Sigmoid colon (tissue), 7 donors: ENCODE measurements around the gene PRKAG2. TPM values are rescaled to one million over a fixed set of nuclear protein-coding genes. Genes with fewer than 3 reads are reported as not detected.

Experiments used
- DNase-seq: peaks from one replicate; pipeline ENCODE4 v3.0.0-alpha.2; 2019
- H3K27ac ChIP-seq, 4 donors: fragments of 200-600 bp; sonication (generic); one replicate each; pipeline ENCODE4 v1.5.1; 2016 to 2019; ENCODE audit warnings: mild to moderate bottlenecking in 1 of 4
- H3K27me3 ChIP-seq, 3 donors: fragments of 200-600 bp; sonication (generic); one replicate each; pipeline ENCODE4 v1.5.1; 2019; ENCODE audit warnings: mild to moderate bottlenecking in 1 of 3
- H3K36me3 ChIP-seq, 4 donors: fragments of 200-600 bp; sonication (generic); one replicate each; pipeline ENCODE4 v1.5.1; 2016 to 2019
- H3K4me1 ChIP-seq, 4 donors: fragments of 200-600 bp; sonication (generic); one replicate each; pipeline ENCODE4 v1.5.1; 2017 to 2019
- H3K4me3 ChIP-seq, 4 donors: fragments of 200-600 bp; sonication (generic); one replicate each; pipeline ENCODE4 v1.5.1; 2017 to 2019; ENCODE audit warnings: mild to moderate bottlenecking in 2 of 4, moderate library complexity in 1 of 4
- H3K9me3 ChIP-seq, 4 donors: fragments of 200-600 bp in 3 of 4; sonication (generic) in 3 of 4; one replicate each; pipeline versions ENCODE4 v1.5.1 to v1.6.1; 2013 to 2019
- EP300 ChIP-seq, 4 donors: sonication (generic); formaldehyde crosslinking; IDR thresholded peaks; one replicate each; pipeline ENCODE4 v1.6.1; 2017; ENCODE audit warnings: antibody characterized with exemption in 4 of 4
- POLR2A ChIP-seq, 2 donors: fragments of 450-650 bp; IDR thresholded peaks; one replicate each; pipeline ENCODE4 v1.6.1; 2016; ENCODE audit warnings: antibody characterized with exemption in 2 of 2, mild to moderate bottlenecking in 2 of 2, moderate library complexity in 2 of 2
- POLR2AphosphoS5 ChIP-seq, 4 donors: sonication (generic); formaldehyde crosslinking; IDR thresholded peaks; one replicate each; pipeline ENCODE4 v1.6.1; 2017; ENCODE audit warnings: antibody characterized with exemption in 4 of 4
- WGBS, 2 donors: extraction: QIAGEN DNeasy Blood & Tissue Kit; methylation state at CpG; one replicate each; pipeline ENCODE4 v1.1.7; 2013; 5-methylcytosine and 5-hydroxymethylcytosine counted together
- intact Hi-C: fragments of 100-400 bp; cut with DNase I; formaldehyde crosslinking; loops from one replicate; pipeline ENCODE4 v1.15.1; 2023
- polyA plus RNA-seq, 3 donors: library from polyadenylated mRNA; stranded (reverse); fragments of 200-250 nt; gene quantifications; one replicate each; pipeline ENCODE4 v1.2.3, GENCODE V29; 2013
- total RNA-seq, 4 donors: library from RNA; depleted of rRNA; stranded (reverse); fragments of >200 nt; gene quantifications; one replicate each; pipeline ENCODE4 v1.1.0, GENCODE V29; 2016
- TF ChIP-seq, protein P1 (sequence below), 4 experiments: fragments of 450-650 bp in 3 of 4; fragments of 200-600 bp in 1 of 4; IDR thresholded peaks; one replicate each; pipeline ENCODE4 v1.5.1; 2016 to 2019; ENCODE audit warnings: antibody characterized with exemption in 4 of 4, mild to moderate bottlenecking in 3 of 4, moderate library complexity in 2 of 4
- donor health status: healthy with polysubstance abuse.
- donor health status: Bipolar disorder and iron deficiency.
- donor health status: healthy.

The PRKAG2 gene
- total and polyA plus RNA-seq, 7 donors = 19.2 to 51.2 (median 37.1) TPM

DNA sequence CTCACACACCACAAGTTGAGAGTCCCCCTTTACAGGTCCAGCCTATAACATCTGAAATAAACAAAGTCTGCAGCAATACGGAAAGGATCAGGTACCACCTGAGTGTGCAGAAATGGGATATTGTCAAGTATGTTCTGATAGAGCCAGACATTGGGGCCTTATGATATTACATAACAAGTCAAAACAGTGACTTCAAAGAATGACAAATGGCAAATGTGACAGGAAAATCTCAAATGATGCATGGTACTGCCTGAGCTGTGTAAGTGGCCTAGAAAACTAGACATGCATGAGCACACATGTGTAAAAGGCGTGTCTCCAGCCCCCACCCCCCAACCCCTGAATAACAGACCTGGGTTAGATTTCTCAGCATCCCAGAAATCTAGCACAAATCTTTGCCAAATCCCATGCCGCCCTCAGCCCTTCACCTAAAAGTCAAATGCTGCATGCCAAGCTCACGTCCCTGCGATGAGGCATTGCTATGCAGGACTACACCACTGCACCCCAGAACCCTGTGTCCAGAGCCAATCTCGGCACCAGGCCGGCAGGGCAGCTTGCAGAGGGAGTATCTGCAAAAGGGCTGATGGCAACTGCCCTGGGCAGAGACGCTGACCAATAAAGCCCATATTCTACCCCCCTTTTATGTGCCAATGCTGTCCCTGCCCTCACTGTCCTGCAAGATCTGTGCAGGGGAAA is 58.8 kb downstream of the PRKAG2 start:
- H3K27ac ChIP-seq = no peak overlapping the region
- TF ChIP-seq, protein P1, sequence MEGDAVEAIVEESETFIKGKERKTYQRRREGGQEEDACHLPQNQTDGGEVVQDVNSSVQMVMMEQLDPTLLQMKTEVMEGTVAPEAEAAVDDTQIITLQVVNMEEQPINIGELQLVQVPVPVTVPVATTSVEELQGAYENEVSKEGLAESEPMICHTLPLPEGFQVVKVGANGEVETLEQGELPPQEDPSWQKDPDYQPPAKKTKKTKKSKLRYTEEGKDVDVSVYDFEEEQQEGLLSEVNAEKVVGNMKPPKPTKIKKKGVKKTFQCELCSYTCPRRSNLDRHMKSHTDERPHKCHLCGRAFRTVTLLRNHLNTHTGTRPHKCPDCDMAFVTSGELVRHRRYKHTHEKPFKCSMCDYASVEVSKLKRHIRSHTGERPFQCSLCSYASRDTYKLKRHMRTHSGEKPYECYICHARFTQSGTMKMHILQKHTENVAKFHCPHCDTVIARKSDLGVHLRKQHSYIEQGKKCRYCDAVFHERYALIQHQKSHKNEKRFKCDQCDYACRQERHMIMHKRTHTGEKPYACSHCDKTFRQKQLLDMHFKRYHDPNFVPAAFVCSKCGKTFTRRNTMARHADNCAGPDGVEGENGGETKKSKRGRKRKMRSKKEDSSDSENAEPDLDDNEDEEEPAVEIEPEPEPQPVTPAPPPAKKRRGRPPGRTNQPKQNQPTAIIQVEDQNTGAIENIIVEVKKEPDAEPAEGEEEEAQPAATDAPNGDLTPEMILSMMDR (IDR thresholded peaks at IDR 0.05) = no peak
- no peak for TF ChIP-seq EP300 (IDR thresholded peaks at IDR 0.05)
- TF ChIP-seq POLR2A (IDR thresholded peaks at IDR 0.05) = no peak
- TF ChIP-seq POLR2AphosphoS5 (IDR thresholded peaks at IDR 0.05) = no peak
- no peaks in the 10 kb centered on the region for H3K4me1 ChIP-seq
- H3K4me3 ChIP-seq = no peak overlapping the region
- no peaks in the 10 kb centered on the region for H3K9me3 ChIP-seq
- intact Hi-C loops = no loop called here
- H3K27me3 ChIP-seq = no peaks in the 10 kb centered on the region
- H3K36me3 ChIP-seq = no peaks in the 10 kb centered on the region
- 95% methylated on average over 8 of the region's 8 CpGs for WGBS, 2 donors
- no peak for DNase-seq

DNA sequence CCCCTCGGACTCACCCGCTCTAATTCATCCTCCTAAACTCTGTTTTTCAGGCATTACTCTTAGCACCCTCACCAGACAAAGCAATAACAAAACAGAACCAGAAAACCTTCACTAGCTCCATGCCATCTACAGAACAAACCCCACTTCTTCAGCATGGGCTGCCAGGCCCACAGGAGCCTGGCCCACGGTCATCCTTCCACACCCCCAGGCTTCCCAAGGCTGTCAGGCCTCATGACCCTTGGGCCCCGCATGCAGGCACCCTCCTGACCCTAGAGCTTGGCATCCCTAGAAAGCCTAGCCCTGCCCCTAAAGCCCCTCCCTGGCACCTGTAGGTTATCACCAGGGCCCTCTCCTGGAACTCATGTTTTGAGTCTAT is 59.6 kb downstream of the PRKAG2 start:
- H3K9me3 ChIP-seq = no peaks in the 10 kb centered on the region
- intact Hi-C loops = no loop called here

DNA sequence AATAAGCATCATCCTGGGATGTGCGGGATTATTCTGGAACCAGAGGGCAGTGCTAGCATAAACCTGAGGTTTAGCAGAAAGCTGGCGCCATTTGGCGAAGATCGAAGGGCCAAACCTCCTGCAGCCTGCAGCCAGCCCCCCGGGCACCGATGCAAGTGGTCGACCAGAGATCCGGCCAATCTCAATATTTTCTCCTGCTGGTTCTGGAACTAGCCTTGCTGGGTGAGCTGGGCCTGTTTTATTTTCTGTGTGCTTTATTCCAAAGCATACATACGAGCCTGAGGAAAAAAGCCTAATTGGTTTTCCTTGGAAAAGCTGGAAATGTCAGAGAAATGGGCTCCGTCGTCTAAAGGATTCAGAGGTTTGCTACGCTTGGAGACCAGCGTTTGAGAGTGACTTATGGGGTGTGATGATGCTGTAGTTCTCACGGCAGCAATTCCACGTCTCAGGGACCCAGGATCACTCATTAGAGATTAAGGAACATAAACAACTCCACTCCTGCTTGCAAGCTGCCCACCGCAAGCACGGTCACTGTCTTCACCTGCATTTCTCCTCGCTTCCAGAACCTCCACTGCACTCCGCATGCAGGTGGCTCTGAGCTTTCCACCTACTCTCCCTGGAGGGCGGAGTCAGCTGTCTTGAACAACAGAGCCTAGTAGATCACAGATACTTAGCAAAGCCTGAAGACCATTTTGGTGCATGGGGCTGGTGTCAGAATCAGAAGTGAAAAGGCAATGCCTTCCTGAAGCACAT is 60.2 kb downstream of the PRKAG2 start:
- Histone ChIP-seq H3K4me3 (no peak overlapping the region), H3K9me3 (no peaks in the 10 kb centered on the region), H3K27me3 (no peaks in the 10 kb centered on the region), H3K36me3 (no peaks in the 10 kb centered on the region), H3K27ac (no peak overlapping the region), H3K4me1 (no peaks in the 10 kb centered on the region)
- 95 to 97% methylated on average over 20 of the region's 20 CpGs for WGBS, 2 donors
- no peak for DNase-seq
- intact Hi-C loops = no loop called here
- no peak for TF ChIP-seq EP300 (IDR thresholded peaks at IDR 0.05)
- TF ChIP-seq, protein P1 (IDR thresholded peaks at IDR 0.05) = no peak
- TF ChIP-seq POLR2A (IDR thresholded peaks at IDR 0.05) = no peak
- no peak for TF ChIP-seq POLR2AphosphoS5 (IDR thresholded peaks at IDR 0.05)

More for the DNA sequence above, 59.6 kb downstream of the PRKAG2 start:
- no peak for TF ChIP-seq EP300 (IDR thresholded peaks at IDR 0.05)
- TF ChIP-seq POLR2A (IDR thresholded peaks at IDR 0.05) = no peak
- no peak for TF ChIP-seq POLR2AphosphoS5 (IDR thresholded peaks at IDR 0.05)
- TF ChIP-seq, protein P1 (IDR thresholded peaks at IDR 0.05) = no peak
- no peaks in the 10 kb centered on the region for H3K27me3 ChIP-seq
- H3K4me1 ChIP-seq = no peaks in the 10 kb centered on the region
- no peak overlapping the region for H3K27ac ChIP-seq
- WGBS, 2 donors = 92 to 93% methylated on average over 4 of the region's 4 CpGs
- no peak for DNase-seq
- no peaks in the 10 kb centered on the region for H3K36me3 ChIP-seq
- H3K4me3 ChIP-seq = no peak overlapping the region

DNA sequence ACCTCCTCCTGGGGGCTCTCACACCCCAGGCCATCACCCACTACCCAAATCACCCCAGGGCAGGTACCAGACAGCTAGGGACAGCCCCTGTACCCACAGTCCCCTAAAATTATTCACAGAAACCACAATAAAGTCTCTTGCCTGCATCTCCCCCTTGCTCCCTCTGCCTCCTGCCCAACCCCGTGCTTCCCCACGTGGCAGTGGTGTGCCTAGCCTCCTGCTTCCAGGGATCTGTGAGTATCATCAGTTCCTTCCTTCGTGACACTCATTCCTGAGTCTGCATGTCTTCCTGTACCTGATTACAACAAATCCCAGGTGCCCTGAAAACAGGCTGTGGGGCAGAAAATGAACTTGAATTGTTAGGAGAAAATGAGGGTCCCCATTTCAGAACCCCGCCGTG is 61.5 kb downstream of the PRKAG2 start:
- Histone ChIP-seq H3K27ac (no peak overlapping the region), H3K4me1 (no peaks in the 10 kb centered on the region), H3K4me3 (no peak overlapping the region), H3K9me3 (no peaks in the 10 kb centered on the region), H3K27me3 (no peaks in the 10 kb centered on the region), H3K36me3 (no peaks in the 10 kb centered on the region)
- DNase-seq = no peak
- intact Hi-C loops = no loop called here
- TF ChIP-seq POLR2AphosphoS5 (IDR thresholded peaks at IDR 0.05) = no peak
- TF ChIP-seq, protein P1 (IDR thresholded peaks at IDR 0.05) = no peak
- no peak for TF ChIP-seq POLR2A (IDR thresholded peaks at IDR 0.05)
- 85 to 89% methylated on average over 5 of the region's 5 CpGs for WGBS, 2 donors
